Stimulated activated CD8-positive, alpha-beta memory T cell treated with anti-CD3 and anti-CD28 coated beads, Interleukin-4, amount 100 ng/mL, for 24 hours (primary cell): Measurements from ENCODE around the gene ADAMTS14.

Experiments
- DNase-seq: peaks from one replicate; pipeline ENCODE4 v3.0.0-alpha.2; 2020; ENCODE audit warnings: low read depth

ADAMTS14 gene

DNA sequence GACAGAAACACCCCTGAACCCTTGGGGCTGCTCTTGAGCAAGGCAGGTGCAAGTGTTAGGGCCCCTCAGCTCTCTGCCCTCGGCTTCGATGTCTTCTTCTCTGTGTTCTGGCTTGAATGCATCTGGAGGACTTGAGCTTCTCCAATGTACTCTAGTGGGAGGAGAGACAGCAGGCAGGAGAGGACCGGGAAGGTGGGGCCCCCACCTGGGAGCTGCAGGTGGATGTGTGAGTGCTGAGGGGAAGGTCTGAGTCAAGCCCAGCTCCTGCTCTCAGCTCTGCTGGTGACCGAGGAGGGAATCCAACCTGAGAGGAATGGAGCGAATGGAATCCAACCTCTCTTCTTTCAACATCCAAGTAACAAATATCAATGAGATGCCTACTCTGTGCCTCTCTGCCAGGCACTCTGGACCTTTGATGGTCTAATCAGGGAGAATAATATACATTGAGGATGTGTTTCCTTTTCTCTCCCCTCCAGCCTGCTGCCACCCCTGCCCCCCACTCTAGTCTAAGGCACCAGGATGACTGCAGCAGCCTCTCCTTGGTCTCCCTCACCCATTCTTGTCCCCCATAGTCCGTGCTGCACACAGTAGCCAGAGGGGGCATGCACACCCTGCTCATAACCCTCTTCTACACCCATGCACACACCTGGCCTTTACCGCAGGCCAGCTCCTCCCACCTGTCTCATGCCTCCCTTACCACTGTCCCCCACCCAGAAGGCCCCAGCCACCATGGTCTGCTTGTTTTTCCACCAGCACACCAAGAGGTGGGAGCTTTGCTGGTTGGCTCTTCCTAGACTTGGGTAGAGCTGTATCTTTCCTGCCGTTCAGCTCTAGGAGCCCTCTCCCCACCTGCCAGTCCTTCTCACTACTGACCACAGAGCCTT is 99.2 kb downstream of the ADAMTS14 start:
- no peak for DNase-seq

DNA sequence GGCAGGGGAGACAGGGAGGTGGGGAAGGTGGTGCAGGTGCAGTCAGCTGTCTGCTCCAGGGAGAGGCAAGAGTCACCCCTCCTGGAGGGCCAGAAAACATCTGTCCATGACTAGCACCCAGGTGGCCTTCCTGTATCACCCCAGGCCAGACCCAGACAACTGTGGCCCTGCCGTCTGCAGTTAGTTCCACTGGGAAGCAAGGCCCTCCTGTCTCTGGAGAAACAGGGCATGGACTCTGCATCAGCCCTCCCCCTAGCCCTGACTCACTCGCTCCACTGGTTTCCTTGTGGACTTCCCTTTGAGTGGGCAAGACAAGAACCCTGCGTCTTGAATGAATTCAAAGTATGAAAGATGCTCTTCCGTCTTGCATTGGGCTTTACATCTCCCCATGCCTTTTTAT is 100.3 kb downstream of the ADAMTS14 start:
- DNase-seq, result no peak

DNA sequence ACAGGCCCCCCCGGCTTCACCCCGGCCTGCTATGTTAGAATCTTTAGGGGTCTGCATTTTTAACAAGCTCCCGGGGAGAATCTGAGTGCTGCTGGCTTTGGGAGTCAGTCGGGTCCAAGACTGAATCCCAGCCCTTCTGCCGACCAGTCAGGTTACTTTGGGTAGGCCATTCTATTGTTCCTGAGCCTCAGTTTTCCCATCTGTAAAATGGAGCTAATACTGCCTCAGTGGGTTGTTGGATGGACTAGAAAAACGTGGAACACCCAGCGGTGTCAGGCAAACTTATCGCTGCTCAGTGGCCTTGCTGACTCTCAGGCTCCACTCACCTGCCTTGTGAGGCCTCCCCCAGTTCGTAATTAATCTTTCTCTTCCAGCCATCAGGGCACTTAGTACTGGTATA is 101.2 kb downstream of the ADAMTS14 start:
- no peak for DNase-seq

DNA sequence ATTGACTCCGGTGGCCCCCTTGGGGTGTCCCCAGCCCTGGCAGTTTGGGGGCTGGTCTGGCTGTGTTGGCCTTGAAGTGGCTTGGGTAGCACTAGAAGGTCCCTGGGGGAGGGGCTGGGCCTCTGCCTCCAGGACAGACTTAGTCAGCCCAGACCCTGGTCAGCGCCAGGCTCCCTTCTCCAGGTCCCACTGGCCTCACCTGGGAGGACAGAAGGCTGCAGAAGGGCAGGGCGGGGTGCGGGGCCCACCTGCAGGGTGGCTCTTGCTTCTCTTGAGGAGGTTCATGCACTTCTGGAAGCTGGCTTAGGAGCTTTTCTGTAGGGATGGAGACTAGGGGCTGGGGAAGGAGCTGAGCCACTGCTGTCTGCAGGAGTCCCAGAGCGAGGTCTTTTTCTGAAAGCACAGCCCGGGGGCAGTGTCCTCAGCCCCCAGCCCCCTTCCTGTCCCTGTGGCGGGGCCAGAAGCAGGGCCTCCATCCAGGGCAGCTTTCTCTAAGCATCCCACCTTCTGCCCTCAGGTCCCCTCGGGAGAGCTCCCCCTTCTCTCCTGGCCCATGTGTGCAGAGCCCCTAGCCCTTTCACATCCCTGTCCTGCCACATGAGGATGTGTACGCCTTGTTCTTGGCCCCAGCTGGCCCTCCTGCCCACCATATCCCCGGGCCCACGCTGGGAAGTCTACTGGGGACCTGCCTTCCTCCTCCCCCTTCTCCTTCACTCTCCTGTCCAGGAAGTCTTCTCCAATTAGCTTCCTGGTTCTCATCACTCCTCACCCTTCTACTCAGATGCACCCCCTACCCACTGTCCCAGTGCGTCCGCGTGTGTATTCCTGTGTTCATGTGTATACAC is 101.9 kb downstream of the ADAMTS14 start:
- no peak for DNase-seq

DNA sequence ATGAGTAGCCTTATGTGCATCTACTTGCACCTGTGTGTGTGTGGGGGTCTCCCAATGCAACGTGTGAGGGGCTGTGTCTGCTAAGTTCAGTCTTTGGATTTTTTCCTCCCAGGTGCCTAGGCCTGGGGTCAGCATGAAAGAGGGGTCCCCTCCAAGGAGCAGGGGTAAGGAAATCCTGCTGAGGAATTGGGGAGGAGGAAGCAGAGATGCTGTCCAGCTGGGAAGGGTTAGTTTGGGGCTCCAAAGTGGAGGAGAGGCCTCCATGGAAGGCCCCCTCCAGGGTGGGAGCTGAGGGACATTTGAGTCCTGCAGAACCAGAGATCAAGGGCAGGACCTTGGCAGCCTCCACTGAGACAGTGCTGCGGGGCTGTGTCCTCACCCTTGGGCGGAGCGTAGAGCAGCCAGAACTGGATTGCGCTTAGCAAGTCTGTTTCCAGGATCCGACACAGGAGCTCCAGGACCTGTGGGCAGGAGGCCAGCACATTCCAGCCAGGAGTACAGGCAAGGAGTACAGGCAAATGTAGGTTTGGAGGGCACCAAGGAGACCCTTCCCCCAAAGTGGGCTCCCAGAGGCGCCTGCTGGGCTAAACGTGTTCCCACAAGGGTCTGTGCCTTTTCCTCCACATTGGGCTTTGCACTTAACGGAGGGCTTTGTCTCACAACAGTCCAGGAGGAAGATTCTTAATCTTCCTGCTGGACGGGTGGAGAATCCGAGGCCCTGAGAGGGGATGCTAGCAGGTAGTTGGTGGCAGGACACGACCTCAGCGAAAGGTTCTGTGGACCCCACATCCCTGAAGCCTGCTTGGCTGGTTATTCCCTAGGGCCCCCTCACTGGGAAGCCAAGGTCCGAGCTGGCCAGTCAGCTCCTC is 102.7 kb downstream of the ADAMTS14 start:
- no peak for DNase-seq

DNA sequence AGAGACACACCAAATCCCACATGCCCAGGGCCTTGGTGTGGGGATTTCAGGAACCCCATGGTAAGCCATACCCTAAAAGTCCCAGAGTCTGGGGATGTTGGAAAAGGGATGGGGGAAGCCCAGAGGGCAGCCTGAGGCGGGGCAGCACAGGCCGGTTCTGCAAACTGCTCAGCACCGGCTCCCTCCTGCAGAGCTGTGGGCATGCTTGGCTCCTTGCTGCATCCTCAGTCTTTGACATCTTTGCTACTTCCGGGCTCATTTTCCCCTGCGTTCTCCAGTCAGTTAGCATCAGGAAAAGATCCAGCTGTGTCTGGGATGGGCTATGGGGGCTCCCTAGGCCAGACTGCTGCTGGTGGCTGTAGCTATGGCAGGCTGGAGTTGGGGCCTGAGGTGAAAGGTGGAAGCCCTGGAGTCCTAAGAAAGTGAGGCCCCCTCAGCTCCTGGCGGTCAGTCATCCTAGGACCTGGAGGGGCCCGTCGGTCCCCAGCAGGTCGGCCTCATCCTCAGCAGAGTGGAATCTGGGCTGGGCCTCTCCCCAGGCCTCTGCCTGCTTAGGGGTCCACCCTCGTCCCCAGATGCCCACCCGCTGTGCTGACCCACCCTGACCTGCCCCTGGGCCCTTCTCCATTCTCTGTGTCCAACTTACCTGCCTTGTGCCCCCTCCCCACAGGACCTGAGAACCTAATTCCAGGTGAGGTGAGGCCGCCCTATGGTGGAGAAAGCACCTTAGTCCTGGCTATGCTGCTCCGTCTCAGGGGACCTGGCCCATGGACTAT is 103.6 kb downstream of the ADAMTS14 start:
- no peak for DNase-seq

DNA sequence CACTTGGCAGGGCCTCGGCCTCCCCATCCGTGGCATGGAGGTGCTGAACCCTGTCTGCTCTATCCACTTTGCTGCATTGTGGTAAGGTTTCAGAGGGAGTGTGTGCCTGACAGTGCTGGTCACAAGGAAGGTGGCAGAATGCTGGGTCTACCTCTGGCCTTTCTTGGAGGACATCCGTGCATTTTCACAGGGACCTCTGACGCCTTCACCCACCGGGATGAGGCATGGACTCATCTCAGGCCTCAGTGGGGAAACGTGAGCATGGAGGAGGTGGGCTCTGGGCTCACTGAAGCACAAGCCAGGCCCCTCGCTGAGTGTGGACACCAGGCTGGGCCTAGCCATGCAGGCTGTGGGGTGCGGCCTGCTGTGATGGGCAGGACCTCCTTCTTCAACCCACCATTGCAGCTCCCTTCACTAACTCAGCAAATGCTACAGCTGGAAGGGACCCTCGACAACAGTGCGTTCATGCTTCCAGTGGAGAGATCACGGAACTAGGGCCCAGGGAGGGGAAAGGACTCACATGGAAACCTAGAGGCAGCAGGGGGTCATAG is 104.2 kb downstream of the ADAMTS14 start:
- no peak for DNase-seq

DNA sequence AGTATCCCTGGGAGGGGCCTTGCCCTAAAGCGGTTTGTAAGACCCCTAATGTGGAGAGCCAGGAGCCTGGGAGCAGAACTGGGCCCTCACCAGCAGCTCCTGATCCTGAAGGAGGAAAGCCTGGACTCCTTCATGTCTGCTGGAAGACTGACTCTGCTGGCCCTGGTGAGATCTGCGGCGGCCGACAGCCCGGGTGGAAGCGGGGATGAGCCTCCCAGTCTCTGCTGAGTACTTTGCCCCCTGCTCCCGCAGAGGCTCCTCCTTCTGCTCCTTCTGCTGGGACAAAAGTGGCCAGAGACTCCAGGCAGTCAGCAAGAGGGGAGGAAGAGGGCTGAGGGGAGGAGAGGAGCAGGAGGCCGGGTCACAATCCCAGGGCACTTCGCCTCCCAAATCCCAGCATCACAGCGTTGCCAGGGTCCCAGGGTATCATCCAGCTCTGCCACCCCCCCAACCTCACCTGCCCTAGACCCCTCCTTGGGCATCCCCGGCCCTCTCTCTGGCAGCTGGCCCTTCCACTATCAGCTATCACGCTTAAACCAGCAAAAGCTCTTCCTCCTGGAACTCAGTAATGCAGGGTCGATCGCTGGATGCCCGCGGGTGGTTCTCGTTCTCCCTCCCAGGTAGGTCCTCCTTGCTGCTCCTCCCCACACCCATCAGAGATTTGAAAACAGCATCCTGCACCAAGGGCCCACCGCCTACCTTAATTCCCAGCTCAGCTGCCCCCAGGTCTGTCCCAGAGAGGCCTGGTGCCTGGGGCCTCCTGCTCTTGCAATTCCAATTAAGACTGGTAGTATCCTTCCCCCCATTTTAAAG is 105.0 kb downstream of the ADAMTS14 start:
- no peak for DNase-seq

DNA sequence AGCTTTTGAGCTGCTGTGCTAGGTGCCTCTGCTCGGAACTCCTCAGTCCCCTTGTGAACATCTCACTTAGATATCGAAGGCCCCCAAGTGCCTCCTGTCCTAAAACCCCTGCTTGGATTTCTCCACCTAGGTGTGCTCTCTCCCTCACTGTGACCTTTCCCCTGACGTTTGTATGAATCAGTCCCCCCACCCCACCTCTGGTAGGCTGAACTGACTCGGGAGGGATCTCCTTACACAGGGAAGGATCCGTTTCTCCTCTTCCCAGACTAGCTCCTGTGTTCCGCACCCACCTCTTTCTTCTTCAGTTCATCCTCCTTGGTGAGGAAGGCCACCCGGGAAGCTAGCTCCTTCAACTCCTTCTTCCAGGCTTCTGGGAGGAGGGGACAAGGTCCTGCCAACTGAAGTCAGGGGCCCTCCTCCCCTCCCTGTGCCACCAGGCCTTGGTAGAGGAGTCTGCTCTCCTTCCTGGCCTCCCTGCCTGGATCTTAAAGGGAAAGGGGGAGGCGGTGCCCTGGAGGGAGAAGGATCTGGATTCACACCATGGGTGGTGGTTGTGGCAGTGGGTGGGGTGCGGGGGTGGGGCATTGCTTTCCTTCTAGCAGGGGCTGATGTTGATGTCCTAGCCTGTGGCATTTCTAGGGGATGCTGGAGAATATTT is 106.1 kb downstream of the ADAMTS14 start:
- DNase-seq, result no peak

DNA sequence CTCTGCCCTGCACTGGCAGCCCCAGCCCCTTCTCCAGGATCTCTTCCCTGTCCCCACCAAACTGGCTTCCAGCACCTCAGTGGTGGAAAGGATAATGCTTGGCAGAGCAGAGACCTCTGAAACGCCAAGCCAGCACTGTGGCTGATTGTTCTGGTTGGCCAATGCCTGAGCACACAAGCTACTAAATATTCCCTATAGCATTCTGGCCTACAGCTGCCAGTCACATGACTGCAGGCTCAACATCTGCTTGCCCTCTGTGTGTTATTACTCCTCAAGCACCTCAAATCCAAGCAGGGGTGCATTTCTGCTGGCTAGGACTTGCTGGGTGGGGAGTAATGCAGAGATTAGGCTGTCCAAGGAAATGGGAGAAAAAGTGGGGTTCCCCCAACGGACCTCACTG is 106.8 kb downstream of the ADAMTS14 start:
- DNase-seq, result no peak

DNA sequence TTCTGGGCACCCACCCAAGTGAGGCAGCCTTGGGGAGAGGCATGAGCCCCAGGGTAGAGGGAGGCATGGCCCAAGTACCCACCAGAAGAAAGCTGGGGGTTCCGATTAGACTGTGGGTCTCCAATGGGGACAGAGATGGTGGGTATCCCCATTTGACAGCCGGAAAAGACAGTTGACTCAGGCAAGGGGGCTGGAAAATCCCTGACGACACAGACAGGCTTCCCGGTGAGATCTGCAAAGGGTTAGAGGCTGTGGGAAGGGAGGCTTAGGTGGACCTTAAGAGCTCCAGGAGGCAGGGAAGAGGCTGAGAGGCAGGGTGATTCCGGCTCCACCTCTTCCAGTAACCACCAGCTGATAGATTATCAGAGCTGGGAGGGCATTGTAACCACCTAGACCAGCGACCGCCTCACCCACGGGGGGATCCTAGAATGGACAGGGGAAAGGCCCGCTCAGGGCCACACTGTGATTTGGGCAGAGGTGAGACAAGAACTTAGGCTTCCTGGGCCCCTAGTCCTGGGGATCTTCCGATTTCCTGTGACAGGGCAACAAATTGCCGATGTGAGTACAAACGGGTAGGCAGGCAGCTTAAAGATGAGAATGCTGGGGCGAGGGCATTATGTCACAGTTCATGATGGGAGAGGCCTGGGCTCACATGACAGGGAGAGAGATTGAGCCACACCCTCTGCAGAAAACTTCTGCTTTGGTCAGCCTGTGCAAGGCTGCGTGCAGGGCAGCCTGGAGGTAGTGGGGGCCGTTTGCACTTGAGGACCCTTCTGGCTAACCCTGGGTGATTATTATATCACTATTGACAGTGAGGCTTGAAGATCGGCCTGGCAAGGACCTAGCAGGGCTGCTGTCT is 107.4 kb downstream of the ADAMTS14 start:
- no peak for DNase-seq

DNA sequence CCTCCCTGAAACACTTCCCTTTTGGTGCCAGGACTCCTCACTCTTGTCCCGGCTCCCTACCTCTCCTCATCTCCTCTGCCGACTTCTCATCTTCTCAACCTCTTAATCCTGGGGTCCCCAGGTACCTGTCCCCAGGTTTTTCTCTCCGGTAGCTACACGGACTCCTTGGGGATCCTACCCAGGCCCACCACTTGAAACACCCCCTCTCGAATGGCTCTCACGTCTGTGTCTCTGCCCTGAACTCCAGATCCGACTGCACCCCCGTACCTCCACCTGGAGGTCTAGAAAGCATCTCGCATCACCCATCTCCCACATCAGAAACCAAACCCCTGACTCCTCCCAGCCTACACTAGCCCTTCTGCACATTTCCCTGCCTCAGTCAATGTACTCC is 108.1 kb downstream of the ADAMTS14 start:
- no peak for DNase-seq

DNA sequence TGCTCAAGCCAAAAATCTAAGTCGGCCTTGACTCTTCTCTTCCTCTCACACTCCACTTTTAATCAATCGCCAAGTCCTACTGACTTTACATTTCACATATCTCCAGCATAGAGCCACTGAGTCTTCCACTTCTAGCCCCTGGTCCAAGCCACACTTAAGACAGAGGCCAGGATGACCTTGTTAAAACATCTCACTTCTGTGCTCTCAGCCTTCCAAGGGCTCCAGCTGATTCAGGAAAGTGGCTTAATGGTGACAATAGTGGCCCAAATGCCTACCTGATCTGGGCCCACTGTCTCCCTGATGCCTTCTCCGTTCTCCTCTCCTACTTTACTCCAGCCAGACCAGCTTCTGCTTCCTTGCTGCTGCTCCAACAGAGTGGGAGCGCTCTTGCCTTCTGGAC is 108.5 kb downstream of the ADAMTS14 start:
- DNase-seq, result no peak

DNA sequence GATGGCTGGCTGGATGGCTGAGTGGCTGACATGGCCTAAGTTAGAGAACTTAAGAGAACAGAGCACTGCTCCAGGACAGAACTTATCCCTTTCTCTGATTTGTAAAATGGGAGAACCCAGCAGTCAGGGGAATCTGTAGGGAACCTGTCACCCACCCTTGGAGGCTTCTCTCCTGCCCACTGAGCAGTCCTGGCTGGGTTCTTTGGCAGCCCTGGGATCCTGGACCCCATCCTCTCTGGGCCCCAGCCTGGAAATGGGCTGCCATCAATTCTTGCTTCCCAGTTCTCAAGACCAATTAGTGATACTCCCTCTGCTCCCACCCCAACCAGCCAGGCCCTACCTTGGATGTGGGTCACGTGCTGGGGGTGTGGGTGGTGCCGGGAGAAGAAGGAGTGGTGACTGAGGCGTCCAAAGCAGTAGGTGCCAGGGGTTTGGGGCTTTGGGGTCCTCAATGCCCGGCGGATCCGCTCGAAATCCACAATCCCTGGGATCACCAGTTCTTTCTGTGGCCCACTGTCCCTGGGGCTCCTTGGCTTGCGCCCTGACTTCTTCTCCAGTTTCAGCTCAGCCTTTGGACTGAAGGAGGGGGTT is 109.2 kb downstream of the ADAMTS14 start:
- no peak for DNase-seq

DNA sequence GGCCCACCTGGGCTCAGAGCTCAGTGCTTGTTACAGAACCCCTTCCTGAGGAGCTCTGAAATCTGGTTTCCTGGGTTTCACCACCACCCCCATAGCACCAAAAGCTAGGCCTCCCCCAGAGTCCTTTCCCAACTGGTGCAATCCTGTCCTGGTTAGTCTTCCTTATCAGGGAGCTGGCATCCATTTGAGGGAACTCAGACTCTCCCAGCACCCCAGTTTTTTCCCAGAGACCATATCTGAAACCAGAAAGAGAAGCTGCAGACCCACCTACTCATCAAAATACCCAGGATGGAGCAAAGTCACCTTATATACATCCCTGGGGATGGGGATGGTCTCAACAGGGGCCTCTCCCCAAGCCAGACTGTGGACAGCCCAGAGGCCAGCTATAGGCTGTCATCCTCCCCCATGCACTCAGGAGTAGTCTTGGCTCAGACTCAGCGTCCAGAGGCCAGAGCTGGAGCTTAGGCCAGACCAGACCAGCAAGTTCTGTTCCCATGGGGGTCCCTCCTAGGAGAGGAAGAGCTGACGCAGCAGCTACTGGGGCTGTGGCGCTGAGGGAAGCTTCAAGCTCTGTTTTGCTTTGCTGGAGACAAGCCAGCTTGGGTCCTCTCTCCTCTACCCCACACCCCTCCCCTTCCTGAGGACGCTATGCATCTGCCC is 109.9 kb downstream of the ADAMTS14 start:
- no peak for DNase-seq

DNA sequence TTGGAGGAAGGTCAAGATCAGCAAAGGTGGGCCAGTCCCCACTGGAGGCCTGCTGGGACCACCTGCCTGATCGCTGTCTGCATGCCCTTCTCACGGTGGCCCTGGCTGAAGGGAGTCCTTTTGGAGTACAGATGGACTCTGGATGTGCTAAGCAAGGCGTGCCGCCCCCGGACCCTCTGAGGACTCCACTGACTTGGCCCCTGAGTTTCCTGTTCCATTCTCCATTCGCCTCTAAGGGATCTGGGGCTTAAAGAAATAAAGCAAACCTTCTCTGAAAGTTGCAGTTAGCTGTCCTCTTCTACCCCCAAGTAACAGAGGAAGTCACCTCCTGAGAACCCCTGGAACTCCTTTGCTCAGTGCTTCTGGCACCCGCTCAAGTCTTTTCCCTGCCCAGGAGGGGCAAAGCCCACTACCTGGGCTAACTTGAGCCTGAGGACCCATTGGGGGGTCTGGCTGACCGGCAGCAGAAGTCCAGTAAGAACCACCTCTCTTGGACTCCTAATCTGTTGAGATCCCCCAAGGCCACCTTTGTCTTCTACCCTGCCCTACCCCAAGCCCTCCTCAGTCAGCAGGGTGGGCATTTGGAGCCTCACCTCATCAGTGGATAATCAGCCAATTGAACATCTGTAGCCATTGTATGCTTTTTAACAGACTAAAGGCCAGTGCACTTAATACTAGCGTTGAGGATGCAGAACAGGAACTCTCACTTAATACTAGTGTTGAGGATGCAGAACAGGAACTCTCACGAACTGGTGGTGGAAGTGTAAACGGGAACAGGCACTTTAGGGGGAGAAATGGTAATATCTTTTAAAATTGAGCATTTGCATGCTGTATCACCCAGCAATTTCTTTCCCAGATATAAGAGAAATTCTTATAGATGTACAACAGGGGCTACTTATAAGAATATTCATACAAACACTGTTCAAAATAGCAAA is 110.7 kb downstream of the ADAMTS14 start:
- no peak for DNase-seq

DNA sequence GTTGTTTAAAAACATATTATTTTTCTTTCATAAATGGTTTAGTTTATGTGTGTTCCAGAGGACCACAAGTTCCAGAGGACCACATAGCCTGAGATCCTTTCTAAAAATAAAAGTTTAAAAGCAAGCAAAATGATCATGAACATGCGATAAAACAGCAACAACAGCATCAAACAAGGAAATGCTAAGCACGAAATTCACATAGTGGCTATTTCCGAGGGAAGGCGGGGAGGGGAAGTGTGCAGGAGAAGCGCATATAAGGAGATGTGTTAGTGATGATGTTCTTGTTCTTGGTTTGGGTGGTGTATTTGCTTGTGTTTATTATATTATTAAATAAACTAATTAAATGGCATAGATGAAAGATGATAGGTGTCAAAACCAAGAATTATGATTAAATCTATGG is 111.7 kb downstream of the ADAMTS14 start:
- DNase-seq, result no peak
